HCT116 (cell line): ENCODE measurements around the gene POLR2A. TPM values are rescaled to one million over a fixed set of nuclear protein-coding genes. Genes with fewer than 3 reads are reported as not detected.

Experiments used
- CEBPB ChIP-seq: IDR thresholded peaks from 2 replicates; pipeline ENCODE4 v1.6.1; 2012; ENCODE audit warnings: low read depth
- EZH2 ChIP-seq: fragments of 200-600 bp; sonication (generic); IDR thresholded peaks from 2 replicates; pipeline ENCODE4 v1.6.1; 2017; ENCODE audit warnings: antibody characterized with exemption, mixed run types
- RAD21 ChIP-seq: IDR thresholded peaks from 2 replicates; pipeline ENCODE4 v1.6.1; 2012; ENCODE audit warnings: low read depth, mild to moderate bottlenecking
- total RNA-seq: library from RNA; stranded (reverse); gene quantifications from one replicate; pipeline ENCODE4 v1.2.1, GENCODE V29; 2021; ENCODE audit not compliant: unreplicated experiment
- TF ChIP-seq, protein P1 (sequence below): IDR thresholded peaks from 2 replicates; pipeline ENCODE4 v1.6.1; 2012
- TF ChIP-seq, protein P2 (sequence below): IDR thresholded peaks from 2 replicates; pipeline ENCODE4 v1.6.1; 2012

Gene POLR2A
- total RNA-seq, 1 experiment from 2014 or later, result 205 TPM

- TF ChIP-seq CEBPB (no peak), EZH2 (no peak), RAD21 (0 out of 2 replicates have a peak, but pooled peaks have one; percentile 7)
- TF ChIP-seq, protein P1, sequence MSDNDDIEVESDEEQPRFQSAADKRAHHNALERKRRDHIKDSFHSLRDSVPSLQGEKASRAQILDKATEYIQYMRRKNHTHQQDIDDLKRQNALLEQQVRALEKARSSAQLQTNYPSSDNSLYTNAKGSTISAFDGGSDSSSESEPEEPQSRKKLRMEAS, result peak; percentile 59
- TF ChIP-seq, protein P2, sequence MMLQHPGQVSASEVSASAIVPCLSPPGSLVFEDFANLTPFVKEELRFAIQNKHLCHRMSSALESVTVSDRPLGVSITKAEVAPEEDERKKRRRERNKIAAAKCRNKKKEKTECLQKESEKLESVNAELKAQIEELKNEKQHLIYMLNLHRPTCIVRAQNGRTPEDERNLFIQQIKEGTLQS, result no peak
These were observed 64.6 kb downstream of the POLR2A start, which contains the start of gene TNFSF12 (continued) for GRCh38 chr17:7548585-7549400.

Other genes starting within 250 kb of the POLR2A start
- 69.7 TPM for gene DVL2, start 249.8 kb upstream of the POLR2A start, total RNA-seq
- gene PHF23, start 244.9 kb upstream of the POLR2A start, total RNA-seq, result 48.5 TPM
- 287 TPM for gene GABARAP, start 241.9 kb upstream of the POLR2A start, total RNA-seq
- 143 TPM for gene CTDNEP1, start 232.6 kb upstream of the POLR2A start, total RNA-seq
- 81.7 TPM for gene ELP5, start 232.2 kb upstream of the POLR2A start, total RNA-seq
- gene CLDN7, start 221.9 kb upstream of the POLR2A start, total RNA-seq, result 286 TPM
- gene SLC2A4, start 202.6 kb upstream of the POLR2A start, total RNA-seq, result 2.5 TPM
- 2.3 TPM for gene YBX2, start 189.7 kb upstream of the POLR2A start, total RNA-seq
- 1,139 TPM for gene EIF5A, start 176.7 kb upstream of the POLR2A start, total RNA-seq
- 61.3 TPM for gene GPS2, start 169.0 kb upstream of the POLR2A start, total RNA-seq
- gene NEURL4, start 155.0 kb upstream of the POLR2A start, total RNA-seq, result 56.9 TPM
- 8.8 TPM for gene ACAP1, start 147.8 kb upstream of the POLR2A start, total RNA-seq
- 5.4 TPM for gene KCTD11, start 132.2 kb upstream of the POLR2A start, total RNA-seq
- not detected for gene TMEM95, start 129.2 kb upstream of the POLR2A start, total RNA-seq
- gene TNK1, start 103.3 kb upstream of the POLR2A start, total RNA-seq, result 16.8 TPM
- 43.8 TPM for gene PLSCR3, start 89.8 kb upstream of the POLR2A start, total RNA-seq
- gene TMEM256, start 80.3 kb upstream of the POLR2A start, total RNA-seq, result 110 TPM
- 60.5 TPM for gene NLGN2, start 76.5 kb upstream of the POLR2A start, total RNA-seq
- 0.32 TPM for gene SPEM1, start 64.0 kb upstream of the POLR2A start, total RNA-seq
- gene SPEM2, start 58.8 kb upstream of the POLR2A start, total RNA-seq, result not detected
- not detected for gene SPEM3, start 55.5 kb upstream of the POLR2A start, total RNA-seq
- gene TMEM102, start 48.9 kb upstream of the POLR2A start, total RNA-seq, result 16.4 TPM
- 6.1 TPM for gene FGF11, start 44.9 kb upstream of the POLR2A start, total RNA-seq
- gene CHRNB1, start 39.3 kb upstream of the POLR2A start, total RNA-seq, result 10.4 TPM
- gene ZBTB4, start 4.7 kb upstream of the POLR2A start, total RNA-seq, result 17.1 TPM
- not detected for gene SLC35G6, start 2.9 kb upstream of the POLR2A start, total RNA-seq
- 12.3 TPM for gene TNFSF12, start 64.7 kb downstream of the POLR2A start, total RNA-seq
- gene TNFSF13, start 74.4 kb downstream of the POLR2A start, total RNA-seq, result 0.71 TPM
- gene SENP3, start 77.6 kb downstream of the POLR2A start, total RNA-seq, result 73.8 TPM
- gene CD68, start 95.3 kb downstream of the POLR2A start, total RNA-seq, result 7.0 TPM
- gene MPDU1, start 99.5 kb downstream of the POLR2A start, total RNA-seq, result 50.9 TPM
- gene SOX15, start 105.7 kb downstream of the POLR2A start, total RNA-seq, result 0.69 TPM
- gene FXR2, start 130.5 kb downstream of the POLR2A start, total RNA-seq, result 49.7 TPM
- 54.9 TPM for gene SAT2, start 143.5 kb downstream of the POLR2A start, total RNA-seq
- not detected for gene SHBG, start 145.8 kb downstream of the POLR2A start, total RNA-seq
- gene ATP1B2, start 166.6 kb downstream of the POLR2A start, total RNA-seq, result not detected
- 110 TPM for gene TP53, start 203.1 kb downstream of the POLR2A start, total RNA-seq
- gene WRAP53, start 204.1 kb downstream of the POLR2A start, total RNA-seq, result 28.8 TPM
- gene EFNB3, start 220.8 kb downstream of the POLR2A start, total RNA-seq, result 0.07 TPM
- gene DNAH2, start 233.4 kb downstream of the POLR2A start, total RNA-seq, result 2.0 TPM